Liver (tissue), 9 donors: Measurements from ENCODE around the gene STARD3NL. TPM values are rescaled to one million over a fixed set of nuclear protein-coding genes. Genes with fewer than 3 reads are reported as not detected.

Source experiments
- DNase-seq: peaks from one replicate; pipeline ENCODE4 v3.0.0-alpha.2; 2017; ENCODE audit warnings: low spot score
- H3K27ac ChIP-seq, 2 donors: one replicate each; pipeline ENCODE4 v1.7.0; 2013; ENCODE audit warnings: inconsistent platforms in 2 of 2, low read length in 2 of 2, control low read depth in 1 of 2, low read depth in 1 of 2, mild to moderate bottlenecking in 1 of 2
- H3K27me3 ChIP-seq, 4 donors: one replicate each; pipeline versions ENCODE4 v1.6.1 to v1.7.0; 2013; ENCODE audit warnings: low read length in 3 of 4, inconsistent platforms in 1 of 4, mild to moderate bottlenecking in 1 of 4, moderate library complexity in 1 of 4; ENCODE audit not compliant: control insufficient read depth in 4 of 4, insufficient read depth in 4 of 4
- H3K36me3 ChIP-seq, 4 donors: one replicate each; pipeline versions ENCODE4 v1.6.1 to v1.7.0; 2013; ENCODE audit warnings: low read length in 3 of 4, mild to moderate bottlenecking in 3 of 4, low read depth in 1 of 4, moderate library complexity in 1 of 4; ENCODE audit not compliant: control insufficient read depth in 4 of 4, insufficient read depth in 3 of 4
- H3K4me1 ChIP-seq, 4 donors: one replicate each; pipeline versions ENCODE4 v1.6.1 to v1.7.0; 2013; ENCODE audit warnings: low read length in 3 of 4, mild to moderate bottlenecking in 3 of 4, moderate library complexity in 1 of 4; ENCODE audit not compliant: control insufficient read depth in 4 of 4, insufficient read depth in 4 of 4
- H3K4me3 ChIP-seq, 3 donors: one replicate each; pipeline versions ENCODE4 v1.6.1 to v1.7.0; 2013; ENCODE audit warnings: low read length in 3 of 3, control low read depth in 1 of 3, low read depth in 1 of 3, mild to moderate bottlenecking in 1 of 3
- H3K9ac ChIP-seq, 2 donors: one replicate each; pipeline ENCODE4 v1.7.0; 2013; ENCODE audit warnings: low read length in 2 of 2, mild to moderate bottlenecking in 2 of 2, moderate library complexity in 2 of 2, control low read depth in 1 of 2, low read depth in 1 of 2
- H3K9me3 ChIP-seq, 4 donors: one replicate each; pipeline versions ENCODE4 v1.6.1 to v1.7.0; 2013; ENCODE audit warnings: low read length in 3 of 4; ENCODE audit not compliant: control insufficient read depth in 4 of 4
- FOXA2 ChIP-seq: IDR thresholded peaks from 2 replicates; pipeline ENCODE4 v1.6.1; 2016; ENCODE audit warnings: antibody characterized with exemption
- JUND ChIP-seq, 2 donors: IDR thresholded peaks; 2 replicates each; pipeline ENCODE4 v1.6.1; 2016; ENCODE audit warnings: antibody characterized with exemption in 2 of 2
- RAD21 ChIP-seq, 2 donors: IDR thresholded peaks; 2 replicates each; pipeline ENCODE4 v1.6.1; 2016; ENCODE audit warnings: antibody characterized with exemption in 2 of 2, mild to moderate bottlenecking in 2 of 2
- SP1 ChIP-seq: IDR thresholded peaks from 2 replicates; pipeline ENCODE4 v1.6.1; 2018; ENCODE audit warnings: antibody characterized with exemption, mild to moderate bottlenecking
- YY1 ChIP-seq: IDR thresholded peaks from 2 replicates; pipeline ENCODE4 v1.6.1; 2016; ENCODE audit warnings: antibody characterized with exemption, mild to moderate bottlenecking
- WGBS: extraction: QIAGEN DNeasy Blood & Tissue Kit; methylation state at CpG from one replicate; pipeline ENCODE4 v1.1.7; 2013; 5-methylcytosine and 5-hydroxymethylcytosine counted together
- polyA plus RNA-seq, 2 donors: library from polyadenylated mRNA; stranded (reverse) in 1 of 2; unstranded in 1 of 2; fragments of 200-250 nt in 1 of 2; fragments of >200 nt in 1 of 2; fragmentation: Nextera tagmentation in 1 of 2; extraction: Ambion mirVana in 1 of 2; gene quantifications; one replicate each; pipeline versions ENCODE4 v1.2.1 to v1.2.3, GENCODE V29; 2013 to 2015
- total RNA-seq, 2 donors: library from RNA; depleted of rRNA; stranded (reverse); fragments of >200 nt; gene quantifications; one replicate each; pipeline ENCODE4 v1.2.3, GENCODE V29; 2014
- TF ChIP-seq, protein P1 (sequence below): IDR thresholded peaks from 2 replicates; pipeline ENCODE4 v1.6.1; 2016; ENCODE audit warnings: antibody characterized with exemption
- TF ChIP-seq, protein P2 (sequence below): IDR thresholded peaks from 2 replicates; pipeline ENCODE4 v1.6.1; 2016; ENCODE audit warnings: antibody characterized with exemption
- TF ChIP-seq, protein P3 (sequence below): IDR thresholded peaks from 2 replicates; pipeline ENCODE4 v1.6.1; 2016; ENCODE audit warnings: antibody characterized with exemption, mild to moderate bottlenecking
- TF ChIP-seq, protein P4 (sequence below): fragments of 150-350 bp; IDR thresholded peaks from 2 replicates; pipeline ENCODE4 v1.5.1; 2017; ENCODE audit warnings: improper control_type of control experiment, low read depth, low read length; ENCODE audit not compliant: missing input control
- donor health status: healthy.
- donor health status: healthy.
- donor health status: healthy.
- donor health status: healthy.
- donor health status: healthy.

STARD3NL gene
- total and polyA plus RNA-seq, 4 donors: 9.1 to 25.1 (median 10.2) TPM

DNA sequence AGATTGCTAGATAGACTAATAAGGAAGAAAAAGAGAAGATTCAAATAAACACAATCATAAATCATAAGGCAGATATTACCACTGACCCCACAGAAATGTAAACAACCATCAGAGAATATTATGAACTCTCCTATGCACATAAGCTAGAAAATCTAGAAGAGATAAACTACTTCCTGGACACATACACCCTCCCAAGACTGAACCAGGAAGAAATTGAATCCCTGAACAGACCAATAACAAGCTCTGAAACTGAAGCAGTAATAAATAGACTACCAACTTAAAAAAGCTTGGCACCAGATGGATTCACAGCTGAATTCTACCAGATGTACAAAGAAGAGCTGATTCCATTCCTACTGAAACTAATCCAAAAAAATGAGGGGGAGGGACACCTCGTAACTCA, 24.5 kb upstream of the STARD3NL start:
- H3K27ac ChIP-seq: no peak overlapping the region
- no peaks in the 10 kb centered on the region for H3K4me1 ChIP-seq
- H3K36me3 ChIP-seq: no peaks in the 10 kb centered on the region
- WGBS: 69% methylated on average over 1 of the region's 1 CpG
- no peak for TF ChIP-seq FOXA2
- H3K27me3 ChIP-seq: no peaks in the 10 kb centered on the region
- H3K4me3 ChIP-seq: no peak overlapping the region
- DNase-seq: no peak
- peaks cover 0 to 3% (median 0%) of the 10 kb centered on the region in 4 donors for H3K9me3 ChIP-seq
- H3K9ac ChIP-seq: no peak overlapping the region

DNA sequence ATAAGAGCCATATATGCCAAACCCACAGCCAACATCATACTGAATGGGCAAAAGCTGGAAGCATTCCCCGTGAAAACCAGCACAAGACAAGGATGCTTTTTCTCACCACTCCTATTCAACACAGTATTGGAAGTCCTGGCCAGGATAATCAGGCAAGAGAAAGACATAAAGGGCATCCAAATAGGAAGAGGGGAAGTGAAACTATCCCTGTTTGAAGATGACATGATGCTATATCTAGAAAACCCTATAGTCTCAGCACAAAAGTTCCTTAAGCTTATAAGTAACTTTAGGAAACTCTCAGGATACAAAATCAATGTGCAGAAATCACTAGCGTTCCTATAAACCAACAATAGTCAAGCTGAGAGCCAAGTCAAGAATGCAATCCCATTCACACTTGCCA, 23.8 kb upstream of the STARD3NL start:
- H3K9ac ChIP-seq: no peak overlapping the region
- H3K36me3 ChIP-seq: no peaks in the 10 kb centered on the region
- WGBS: 69% methylated on average over 2 of the region's 2 CpGs
- no peak overlapping the region for H3K27ac ChIP-seq
- no peak overlapping the region for H3K4me3 ChIP-seq
- TF ChIP-seq RAD21 (IDR thresholded peaks at IDR 0.05) (no peak), YY1 (no peak), FOXA2 (no peak)
- TF ChIP-seq, protein P1, sequence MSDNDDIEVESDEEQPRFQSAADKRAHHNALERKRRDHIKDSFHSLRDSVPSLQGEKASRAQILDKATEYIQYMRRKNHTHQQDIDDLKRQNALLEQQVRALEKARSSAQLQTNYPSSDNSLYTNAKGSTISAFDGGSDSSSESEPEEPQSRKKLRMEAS: no peak
- H3K9me3 ChIP-seq: peaks cover 0 to 3% (median 0%) of the 10 kb centered on the region in 4 donors
- no peaks in the 10 kb centered on the region for H3K27me3 ChIP-seq
- DNase-seq: no peak
- H3K4me1 ChIP-seq: no peaks in the 10 kb centered on the region

DNA sequence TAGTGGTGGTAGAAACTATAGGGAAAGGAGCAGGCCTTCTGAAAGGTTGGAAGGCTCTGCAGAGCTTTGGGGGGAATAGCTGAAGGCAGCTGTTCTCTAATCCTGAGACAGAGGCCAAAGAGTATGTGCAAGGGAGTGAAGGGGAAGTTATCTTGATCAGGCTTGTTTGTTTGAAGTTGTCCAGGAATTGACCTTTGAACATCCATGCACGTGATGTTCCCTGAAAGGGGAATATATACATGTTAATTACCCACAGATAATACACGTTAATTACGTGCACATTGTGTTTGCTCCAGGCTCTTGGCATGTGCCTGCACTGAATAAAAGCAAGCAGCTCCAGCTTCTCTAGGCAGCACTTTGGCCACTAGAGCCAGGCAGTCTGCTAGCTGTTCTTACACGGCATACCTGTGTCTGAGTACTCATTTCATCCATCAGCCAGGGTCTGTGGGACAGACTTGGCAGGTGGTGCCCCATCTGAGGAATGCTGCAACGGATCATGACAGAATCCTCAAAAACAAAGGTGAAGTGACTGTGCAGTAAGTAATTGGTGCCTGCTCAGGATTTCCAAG, 18.0 kb upstream of the STARD3NL start:
- Histone ChIP-seq H3K9ac (no peak overlapping the region), H3K9me3 (no peaks in the 10 kb centered on the region), H3K4me1 (no peaks in the 10 kb centered on the region), H3K27ac (no peak overlapping the region), H3K27me3 (no peaks in the 10 kb centered on the region), H3K36me3 (no peaks in the 10 kb centered on the region), H3K4me3 (no peak overlapping the region)
- no peak for DNase-seq
- TF ChIP-seq YY1: no peak
- TF ChIP-seq, protein P2, sequence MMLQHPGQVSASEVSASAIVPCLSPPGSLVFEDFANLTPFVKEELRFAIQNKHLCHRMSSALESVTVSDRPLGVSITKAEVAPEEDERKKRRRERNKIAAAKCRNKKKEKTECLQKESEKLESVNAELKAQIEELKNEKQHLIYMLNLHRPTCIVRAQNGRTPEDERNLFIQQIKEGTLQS: no peak
- TF ChIP-seq SP1: no peak
- no peak for TF ChIP-seq RAD21 (IDR thresholded peaks at IDR 0.05)
- TF ChIP-seq, protein P3, sequence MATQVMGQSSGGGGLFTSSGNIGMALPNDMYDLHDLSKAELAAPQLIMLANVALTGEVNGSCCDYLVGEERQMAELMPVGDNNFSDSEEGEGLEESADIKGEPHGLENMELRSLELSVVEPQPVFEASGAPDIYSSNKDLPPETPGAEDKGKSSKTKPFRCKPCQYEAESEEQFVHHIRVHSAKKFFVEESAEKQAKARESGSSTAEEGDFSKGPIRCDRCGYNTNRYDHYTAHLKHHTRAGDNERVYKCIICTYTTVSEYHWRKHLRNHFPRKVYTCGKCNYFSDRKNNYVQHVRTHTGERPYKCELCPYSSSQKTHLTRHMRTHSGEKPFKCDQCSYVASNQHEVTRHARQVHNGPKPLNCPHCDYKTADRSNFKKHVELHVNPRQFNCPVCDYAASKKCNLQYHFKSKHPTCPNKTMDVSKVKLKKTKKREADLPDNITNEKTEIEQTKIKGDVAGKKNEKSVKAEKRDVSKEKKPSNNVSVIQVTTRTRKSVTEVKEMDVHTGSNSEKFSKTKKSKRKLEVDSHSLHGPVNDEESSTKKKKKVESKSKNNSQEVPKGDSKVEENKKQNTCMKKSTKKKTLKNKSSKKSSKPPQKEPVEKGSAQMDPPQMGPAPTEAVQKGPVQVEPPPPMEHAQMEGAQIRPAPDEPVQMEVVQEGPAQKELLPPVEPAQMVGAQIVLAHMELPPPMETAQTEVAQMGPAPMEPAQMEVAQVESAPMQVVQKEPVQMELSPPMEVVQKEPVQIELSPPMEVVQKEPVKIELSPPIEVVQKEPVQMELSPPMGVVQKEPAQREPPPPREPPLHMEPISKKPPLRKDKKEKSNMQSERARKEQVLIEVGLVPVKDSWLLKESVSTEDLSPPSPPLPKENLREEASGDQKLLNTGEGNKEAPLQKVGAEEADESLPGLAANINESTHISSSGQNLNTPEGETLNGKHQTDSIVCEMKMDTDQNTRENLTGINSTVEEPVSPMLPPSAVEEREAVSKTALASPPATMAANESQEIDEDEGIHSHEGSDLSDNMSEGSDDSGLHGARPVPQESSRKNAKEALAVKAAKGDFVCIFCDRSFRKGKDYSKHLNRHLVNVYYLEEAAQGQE: no peak
- TF ChIP-seq, protein P1: no peak
- TF ChIP-seq FOXA2: no peak
- TF ChIP-seq JUND (IDR thresholded peaks at IDR 0.05): no peak
- TF ChIP-seq, protein P4, sequence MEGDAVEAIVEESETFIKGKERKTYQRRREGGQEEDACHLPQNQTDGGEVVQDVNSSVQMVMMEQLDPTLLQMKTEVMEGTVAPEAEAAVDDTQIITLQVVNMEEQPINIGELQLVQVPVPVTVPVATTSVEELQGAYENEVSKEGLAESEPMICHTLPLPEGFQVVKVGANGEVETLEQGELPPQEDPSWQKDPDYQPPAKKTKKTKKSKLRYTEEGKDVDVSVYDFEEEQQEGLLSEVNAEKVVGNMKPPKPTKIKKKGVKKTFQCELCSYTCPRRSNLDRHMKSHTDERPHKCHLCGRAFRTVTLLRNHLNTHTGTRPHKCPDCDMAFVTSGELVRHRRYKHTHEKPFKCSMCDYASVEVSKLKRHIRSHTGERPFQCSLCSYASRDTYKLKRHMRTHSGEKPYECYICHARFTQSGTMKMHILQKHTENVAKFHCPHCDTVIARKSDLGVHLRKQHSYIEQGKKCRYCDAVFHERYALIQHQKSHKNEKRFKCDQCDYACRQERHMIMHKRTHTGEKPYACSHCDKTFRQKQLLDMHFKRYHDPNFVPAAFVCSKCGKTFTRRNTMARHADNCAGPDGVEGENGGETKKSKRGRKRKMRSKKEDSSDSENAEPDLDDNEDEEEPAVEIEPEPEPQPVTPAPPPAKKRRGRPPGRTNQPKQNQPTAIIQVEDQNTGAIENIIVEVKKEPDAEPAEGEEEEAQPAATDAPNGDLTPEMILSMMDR: no peak
- WGBS: 50% methylated on average over 5 of the region's 5 CpGs
